IMR-90 (cell line): ENCODE measurements around the gene WNT3. TPM values are rescaled to one million over a fixed set of nuclear protein-coding genes. Genes with fewer than 3 reads are reported as not detected.

ENCODE experiments used
- ATAC-seq: fragments of 200-7000 bp; cut with Tn5 transposase; 2 replicates; pipeline ENCODE4 v1.9.1; 2020; ENCODE audit warnings: low read depth, mild to moderate bottlenecking, moderate library complexity
- BruUV-seq: library from RNA; stranded (reverse); fragments of 400-500 nt; replicated peaks from 2 replicates; lab custom pipeline; 2021; lab: Mats Ljungman, UMichigan
- CTCF ChIA-PET: fragments of 300-600 bp; formaldehyde crosslinking; extraction: SDS; loops from one replicate; lab custom pipeline; 2021; ENCODE audit warnings: antibody characterized with exemption; lab: Yijun Ruan, JAX
- POLR2A ChIA-PET: fragments of 300-600 bp; sonication (Branson Sonifier 250); formaldehyde crosslinking; loops from one replicate; lab custom pipeline; 2022; ENCODE audit warnings: antibody characterized with exemption; ENCODE audit not compliant: unreplicated experiment; lab: Charles Lee
- DNase-seq: peaks from one replicate; pipeline ENCODE4 v3.0.0; 2013
- H2AFZ ChIP-seq: replicated peaks from 2 replicates; pipeline ENCODE3; 2013; ENCODE audit warnings: low read length, mild to moderate bottlenecking; ENCODE audit not compliant: poor library complexity
- H2AK5ac ChIP-seq: 2 replicates; pipeline ENCODE4 v1.6.1; 2013; ENCODE audit warnings: low read depth, low read length, inconsistent platforms
- H2AK9ac ChIP-seq: replicated peaks from 2 replicates; pipeline ENCODE3; 2013; ENCODE audit warnings: mild to moderate bottlenecking, low read depth, low read length, moderate library complexity; ENCODE audit not compliant: poor library complexity
- H2BK120ac ChIP-seq: 2 replicates; pipeline ENCODE4 v1.6.1; 2013; ENCODE audit warnings: low read depth, low read length, inconsistent platforms
- H2BK15ac ChIP-seq: 3 replicates; pipeline ENCODE4 v1.6.1; 2013; ENCODE audit warnings: low read depth, low read length, inconsistent platforms
- H2BK20ac ChIP-seq: 2 replicates; pipeline ENCODE4 v1.6.1; 2013; ENCODE audit warnings: low read depth, mild to moderate bottlenecking, inconsistent platforms, low read length, moderate library complexity
- H2BK5ac ChIP-seq: 2 replicates; pipeline ENCODE4 v1.6.1; 2013; ENCODE audit warnings: mild to moderate bottlenecking, low read depth, low read length, inconsistent platforms; ENCODE audit not compliant: poor library complexity, severe bottlenecking
- H3K14ac ChIP-seq: replicated peaks from 2 replicates; pipeline ENCODE4 v1.6.1; 2013; ENCODE audit warnings: low read depth, low read length, inconsistent platforms
- H3K18ac ChIP-seq: 2 replicates; pipeline ENCODE4 v1.6.1; 2013; ENCODE audit warnings: low read depth, low read length, control low read depth
- H3K23ac ChIP-seq: 2 replicates; pipeline ENCODE4 v1.6.1; 2013; ENCODE audit warnings: low read depth, low read length, inconsistent platforms
- H3K27ac ChIP-seq: 2 replicates; pipeline ENCODE4 v1.5.1; 2013; ENCODE audit warnings: mild to moderate bottlenecking, control low read depth, low read length; ENCODE audit not compliant: insufficient read depth
- H3K27me3 ChIP-seq: 2 replicates; pipeline ENCODE4 v1.6.1; 2013; ENCODE audit warnings: low read length; ENCODE audit not compliant: control insufficient read depth, insufficient read depth
- H3K36me3 ChIP-seq: 2 replicates; pipeline ENCODE4 v1.6.1; 2013; ENCODE audit warnings: low read length, mixed read lengths; ENCODE audit not compliant: control insufficient read depth, insufficient read depth
- H3K4ac ChIP-seq: 2 replicates; pipeline ENCODE4 v1.6.1; 2013; ENCODE audit warnings: low read depth, low read length, inconsistent platforms
- H3K4me1 ChIP-seq: 2 replicates; pipeline ENCODE4 v1.6.1; 2013; ENCODE audit warnings: low read length, mixed read lengths; ENCODE audit not compliant: control insufficient read depth, insufficient read depth
- H3K4me2 ChIP-seq: 2 replicates; pipeline ENCODE4 v1.6.1; 2013; ENCODE audit warnings: low read depth, mild to moderate bottlenecking, control low read depth, low read length, moderate library complexity
- H3K4me3 ChIP-seq: 2 replicates; pipeline ENCODE4 v1.5.1; 2013; ENCODE audit warnings: low read depth, mild to moderate bottlenecking, control low read depth, low read length, moderate library complexity; ENCODE audit not compliant: insufficient read depth
- H3K56ac ChIP-seq: 2 replicates; pipeline ENCODE4 v1.6.1; 2013; ENCODE audit warnings: low read length, inconsistent platforms; ENCODE audit not compliant: insufficient read depth; ENCODE audit errors: extremely low read depth
- H3K79me1 ChIP-seq, 2 experiments: 2 replicates each; pipeline ENCODE4 v1.6.1; 2013; ENCODE audit warnings: low read length in 2 of 2, inconsistent platforms in 1 of 2, low read depth in 1 of 2
- H3K9ac ChIP-seq: 2 replicates; pipeline ENCODE4 v1.6.1; 2013; ENCODE audit warnings: low read depth, low read length, control low read depth
- H3K9me1 ChIP-seq: 2 replicates; pipeline ENCODE4 v1.6.1; 2013; ENCODE audit warnings: low read length, inconsistent platforms; ENCODE audit not compliant: insufficient read depth
- H3K9me3 ChIP-seq: 2 replicates; pipeline ENCODE4 v1.6.1; 2013; ENCODE audit warnings: low read length; ENCODE audit not compliant: control insufficient read depth, insufficient read depth
- H4K20me1 ChIP-seq: 2 replicates; pipeline ENCODE4 v1.6.1; 2013; ENCODE audit warnings: low read length, inconsistent platforms; ENCODE audit not compliant: insufficient read depth
- H4K5ac ChIP-seq: 2 replicates; pipeline ENCODE4 v1.6.1; 2013; ENCODE audit warnings: mild to moderate bottlenecking, low read depth, low read length, control low read depth
- H4K8ac ChIP-seq, 2 experiments: 2 replicates each; pipeline ENCODE4 v1.6.1; 2013; ENCODE audit warnings: low read depth in 2 of 2, low read length in 2 of 2, control low read depth in 1 of 2, inconsistent platforms in 1 of 2
- H4K91ac ChIP-seq: 2 replicates; pipeline ENCODE4 v1.6.1; 2013; ENCODE audit warnings: low read depth, low read length, inconsistent platforms; ENCODE audit not compliant: insufficient read depth
- BHLHE40 ChIP-seq: fragments of 150-350 bp; IDR thresholded peaks from 2 replicates; pipeline ENCODE4 v1.6.1; 2016; ENCODE audit warnings: mild to moderate bottlenecking, low read depth, low read length
- CHD1 ChIP-seq: IDR thresholded peaks from 2 replicates; pipeline ENCODE4 v1.6.1; 2012; ENCODE audit warnings: low read depth, low read length, improper control_type of control experiment
- CTCF ChIP-seq: conservative IDR thresholded peaks from 2 replicates; pipeline ENCODE4 v1.5.1; 2012; ENCODE audit warnings: mild to moderate bottlenecking, low read depth, low read length, improper control_type of control experiment
- ELK1 ChIP-seq: fragments of 150-350 bp; IDR thresholded peaks from 2 replicates; pipeline ENCODE4 v1.6.1; 2016; ENCODE audit warnings: low read depth, mild to moderate bottlenecking, low read length, moderate library complexity, borderline replicate concordance
- FOS ChIP-seq: fragments of 150-350 bp; IDR thresholded peaks from 2 replicates; pipeline ENCODE4 v1.6.1; 2016; ENCODE audit warnings: low read depth, low read length
- MAFK ChIP-seq: IDR thresholded peaks from 2 replicates; pipeline ENCODE4 v1.6.1; 2012; ENCODE audit warnings: low read depth, low read length, improper control_type of control experiment
- MAZ ChIP-seq: IDR thresholded peaks from 2 replicates; pipeline ENCODE4 v1.6.1; 2012; ENCODE audit warnings: low read depth, mild to moderate bottlenecking, low read length, improper control_type of control experiment, moderate library complexity, borderline replicate concordance
- NFE2L2 ChIP-seq: fragments of 150-350 bp; IDR thresholded peaks from 2 replicates; pipeline ENCODE4 v1.6.1; 2016; ENCODE audit warnings: low read depth, mild to moderate bottlenecking, low read length
- POLR2A ChIP-seq: IDR thresholded peaks from 2 replicates; pipeline ENCODE4 v1.6.1; 2012; ENCODE audit warnings: mild to moderate bottlenecking, low read depth, low read length
- RAD21 ChIP-seq: IDR thresholded peaks from 2 replicates; pipeline ENCODE4 v1.6.1; 2012; ENCODE audit warnings: low read length, improper control_type of control experiment
- RCOR1 ChIP-seq: IDR thresholded peaks from 2 replicates; pipeline ENCODE4 v1.6.1; 2012; ENCODE audit warnings: mild to moderate bottlenecking, low read length, improper control_type of control experiment; ENCODE audit not compliant: insufficient replicate concordance
- SMC3 ChIP-seq: fragments of 150-350 bp; IDR thresholded peaks from 2 replicates; pipeline ENCODE4 v1.6.1; 2016; ENCODE audit warnings: low read depth, mild to moderate bottlenecking, antibody characterized with exemption, low read length, moderate library complexity
- USF2 ChIP-seq: fragments of 150-350 bp; IDR thresholded peaks from 2 replicates; pipeline ENCODE4 v1.6.1; 2017; ENCODE audit warnings: mild to moderate bottlenecking, antibody characterized with exemption, low read length, low read depth
- WGBS, 2 experiments: methylation state at CpG; one replicate each; pipeline versions ENCODE4 v1.1.5 to v1.1.7; 2013; ENCODE audit warnings: missing lambda C conversion rate in 2 of 2; ENCODE audit not compliant: insufficient read length in 1 of 2; ENCODE audit errors: extremely low coverage in 2 of 2; 5-methylcytosine and 5-hydroxymethylcytosine counted together
- dilution Hi-C: fragments of 300-500 bp; cut with HindIII; formaldehyde crosslinking; loops from one replicate; pipeline ENCODE4 v1.14.3; 2018; ENCODE audit warnings: low sequenced_read_pairs; ENCODE audit not compliant: unreplicated experiment
- in situ Hi-C: fragments of 300-500 bp; cut with MboI; formaldehyde crosslinking; loops from 3 replicates; pipeline ENCODE4 v1.14.3; 2019; ENCODE audit warnings: low sequenced_read_pairs, inconsistent platforms, mixed read lengths
- intact Hi-C: fragments of 100-400 bp; cut with micrococcal nuclease; formaldehyde crosslinking; loops from 2 replicates; pipeline ENCODE4 v1.10.0; 2022
- polyA plus RNA-seq, 3 experiments: library from polyadenylated mRNA; depleted of rRNA; stranded (reverse); fragments of >200 nt; gene quantifications; 2 replicates each; pipeline ENCODE4 v1.2.3, GENCODE V29; 2012; ENCODE audit warnings: low replicate concordance in 1 of 3
- total RNA-seq: library from RNA; depleted of rRNA; stranded (reverse); fragments of >200 nt; gene quantifications from 2 replicates; pipeline ENCODE4 v1.2.3, GENCODE V29; 2012

The WNT3 gene
- total and polyA plus RNA-seq, 2 of the 4 experiments (the other 2 are of a cell fraction): 0.72 to 1.0 TPM

- WGBS, 2 experiments: 67% methylated on average over 1 of the region's 3 CpGs; no CpG with 5 or more reads in 1 of the 2 experiments
- H3K79me1 ChIP-seq: no peaks in the 10 kb centered on the region
- H2AK9ac ChIP-seq: no peak overlapping the region
- BruUV-seq: no TSS peak
- no peak for TF ChIP-seq BHLHE40
- TF ChIP-seq USF2: no peak
- TF ChIP-seq RAD21: no peak
- no peak for TF ChIP-seq MAZ
- TF ChIP-seq CTCF: no peak
- no peak for TF ChIP-seq RCOR1
- no peak for TF ChIP-seq POLR2A
- TF ChIP-seq FOS: no peak
- TF ChIP-seq SMC3: no peak
- no peak for TF ChIP-seq NFE2L2
- no peak for TF ChIP-seq MAFK
- no peak for TF ChIP-seq CHD1
- TF ChIP-seq ELK1: no peak
- no peak overlapping the region for H2BK20ac ChIP-seq
- CTCF ChIA-PET: no interaction called here
- H4K91ac ChIP-seq: no peak overlapping the region
- intact Hi-C loops: loop anchor here (10.0 kb wide), 1 partner anchor 65 kb away; the partner anchor contains the start of gene WNT9B
- POLR2A ChIA-PET: no interaction called here
- no peak overlapping the region for H3K9ac ChIP-seq
- H3K9me1 ChIP-seq: no peaks in the 10 kb centered on the region
- no peak overlapping the region for H3K56ac ChIP-seq
- in situ Hi-C loops: no loop called here
- no peak overlapping the region for H3K4me2 ChIP-seq
- ATAC-seq: no peak
- no peaks in the 10 kb centered on the region for H4K20me1 ChIP-seq
- no peak overlapping the region for H3K27ac ChIP-seq
- H2AK5ac ChIP-seq: no peak overlapping the region
- no peak overlapping the region for H3K4me3 ChIP-seq
- H2AFZ ChIP-seq: no peak overlapping the region
- H2BK15ac ChIP-seq: no peak overlapping the region
- H3K27me3 ChIP-seq: peaks cover 70% of the 10 kb centered on the region
- no peak overlapping the region for H3K18ac ChIP-seq
- DNase-seq: no peak
- no peak overlapping the region for H3K23ac ChIP-seq
- no peak overlapping the region for H3K14ac ChIP-seq
- H3K4me1 ChIP-seq: no peaks in the 10 kb centered on the region
- H4K5ac ChIP-seq: no peak overlapping the region
- H3K36me3 ChIP-seq: no peaks in the 10 kb centered on the region
- H3K4ac ChIP-seq: no peak overlapping the region
- H2BK120ac ChIP-seq: no peak overlapping the region
- dilution Hi-C loops: no loop called here
- no peak overlapping the region for H4K8ac ChIP-seq
- peaks cover 12% of the 10 kb centered on the region for H3K9me3 ChIP-seq
- H2BK5ac ChIP-seq: no peak overlapping the region
Measured at GRCh38 chr17:46790216-46790615, 28.3 kb downstream of the WNT3 start.
